Activated CD8-positive, alpha-beta memory T cell treated with anti-CD3 and anti-CD28 coated beads, Interleukin-2, amount 50 U/mL, for 1 hour (primary cell): Measurements from ENCODE around the gene FRMD3.
"Not testable (repeated sequence)": the region's sequence is repeated elsewhere in the genome, so short reads cannot be mapped to it uniquely, and the experiment has no call there.

Experiments
- DNase-seq: peaks from one replicate; pipeline ENCODE4 v3.0.0-alpha.2; 2020; ENCODE audit errors: extremely low read depth

The FRMD3 gene

GRCh38 chr9:83523684-83524083, 14.5 kb downstream of the FRMD3 start:
- no peak for DNase-seq

- no peak for DNase-seq
Measured at GRCh38 chr9:83521411-83521810, 16.8 kb downstream of the FRMD3 start.

GRCh38 chr9:83521011-83521410, 17.2 kb downstream of the FRMD3 start:
- no peak for DNase-seq

GRCh38 chr9:83520292-83520691, 17.9 kb downstream of the FRMD3 start:
- no peak for DNase-seq

- not testable (repeated sequence) for DNase-seq
Measured at GRCh38 chr9:83517980-83518379, 20.2 kb downstream of the FRMD3 start.

GRCh38 chr9:83514767-83515166, 23.4 kb downstream of the FRMD3 start:
- no peak for DNase-seq

GRCh38 chr9:83512621-83513020, 25.6 kb downstream of the FRMD3 start:
- DNase-seq: no peak

GRCh38 chr9:83511051-83511450, 27.1 kb downstream of the FRMD3 start:
- DNase-seq: no peak

GRCh38 chr9:83509402-83509801, 28.8 kb downstream of the FRMD3 start:
- DNase-seq: no peak

GRCh38 chr9:83508067-83508466, 30.1 kb downstream of the FRMD3 start:
- no peak for DNase-seq

GRCh38 chr9:83505282-83505681, 32.9 kb downstream of the FRMD3 start:
- no peak for DNase-seq

- DNase-seq: no peak
Measured at GRCh38 chr9:83503866-83504265, 34.3 kb downstream of the FRMD3 start.

GRCh38 chr9:83501565-83501964, 36.6 kb downstream of the FRMD3 start:
- no peak for DNase-seq

- no peak for DNase-seq
Measured at GRCh38 chr9:83497441-83497840, 40.8 kb downstream of the FRMD3 start.

- no peak for DNase-seq
Measured at GRCh38 chr9:83491995-83492394, 46.2 kb downstream of the FRMD3 start.

- no peak for DNase-seq
Measured at GRCh38 chr9:83491413-83491812, 46.8 kb downstream of the FRMD3 start.

GRCh38 chr9:83489961-83490360, 48.2 kb downstream of the FRMD3 start:
- no peak for DNase-seq

- DNase-seq: no peak
Measured at GRCh38 chr9:83484990-83485389, 53.2 kb downstream of the FRMD3 start.

- DNase-seq: no peak
Measured at GRCh38 chr9:83483223-83483622, 55.0 kb downstream of the FRMD3 start.

GRCh38 chr9:83479765-83480164, 58.4 kb downstream of the FRMD3 start:
- no peak for DNase-seq

- DNase-seq: no peak
Measured at GRCh38 chr9:83477571-83477970, 60.6 kb downstream of the FRMD3 start.

- DNase-seq: no peak
Measured at GRCh38 chr9:83477120-83477519, 61.1 kb downstream of the FRMD3 start.

- DNase-seq: no peak
Measured at GRCh38 chr9:83476513-83476912, 61.7 kb downstream of the FRMD3 start.

GRCh38 chr9:83475741-83476140, 62.5 kb downstream of the FRMD3 start:
- DNase-seq: no peak

GRCh38 chr9:83474631-83475030, 63.6 kb downstream of the FRMD3 start:
- DNase-seq: no peak
